NCI-H1048 (cell line): Measurements from ENCODE around the gene AK9.
"Not testable (repeated sequence)": the region's sequence is repeated elsewhere in the genome, so short reads cannot be mapped to it uniquely, and the experiment has no call there.

Source experiments
- DNase-seq: peaks from one replicate; lab custom pipeline; 2025; lab: John Stamatoyannopoulos, UW

The AK9 gene

DNA sequence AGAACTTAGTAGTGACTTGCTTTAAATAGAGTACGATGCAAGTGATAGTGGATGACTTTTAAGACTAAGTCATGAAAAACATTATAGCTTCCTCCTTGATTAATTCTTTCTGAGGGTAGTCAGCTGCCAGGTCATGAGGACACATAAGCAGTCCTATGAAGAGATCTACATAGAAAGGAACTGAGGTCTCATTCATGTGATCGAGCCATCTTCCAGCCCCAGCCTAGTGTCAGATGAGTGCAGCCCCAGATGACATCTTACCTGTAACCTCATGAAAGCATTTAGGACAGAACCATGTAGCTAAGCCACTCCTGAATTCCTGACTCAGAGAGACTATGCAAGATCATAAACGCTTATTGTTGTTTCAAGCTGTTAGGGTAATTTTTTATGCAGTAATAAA, 67.7 kb downstream of the AK9 start:
- DNase-seq: no peak

DNA sequence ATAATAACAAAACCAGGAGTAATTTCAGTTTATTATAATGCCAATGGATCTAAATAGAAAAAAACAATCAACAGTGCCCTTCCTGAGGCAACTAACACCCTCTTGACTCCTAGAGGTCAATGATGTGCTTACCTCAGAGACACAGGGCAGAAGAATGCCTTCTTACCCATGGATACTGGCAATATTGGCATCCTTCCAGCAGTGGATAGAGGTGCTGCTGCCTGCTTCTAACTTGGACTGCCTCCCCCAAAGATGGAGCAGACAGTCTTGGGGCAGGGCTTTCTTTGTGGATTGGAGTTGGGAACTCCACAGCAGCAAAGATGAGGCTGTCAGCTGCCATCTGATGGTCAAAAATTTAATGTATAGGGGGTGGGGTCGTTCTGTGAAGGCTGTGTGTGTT, 78.7 kb downstream of the AK9 start:
- no peak for DNase-seq

DNA sequence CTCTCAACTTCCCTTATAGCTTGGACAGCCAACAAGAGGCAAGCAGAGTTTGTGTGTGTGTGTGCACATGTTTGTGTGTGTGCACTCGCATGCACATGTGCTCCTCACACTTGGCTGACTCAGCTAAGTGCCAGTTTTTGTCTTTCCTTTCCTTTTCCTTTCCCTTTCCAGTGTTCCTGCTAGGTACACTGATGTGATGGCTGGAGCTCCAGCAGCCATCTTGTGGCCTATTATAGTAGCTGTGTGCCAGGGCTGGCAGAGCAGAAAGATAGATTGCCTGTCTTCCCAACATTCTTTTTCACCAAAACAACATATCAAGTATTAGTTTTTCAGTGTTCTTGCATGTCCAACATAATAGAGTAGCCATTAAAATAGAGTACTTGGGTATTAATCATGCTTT, 79.5 kb downstream of the AK9 start:
- no peak for DNase-seq

DNA sequence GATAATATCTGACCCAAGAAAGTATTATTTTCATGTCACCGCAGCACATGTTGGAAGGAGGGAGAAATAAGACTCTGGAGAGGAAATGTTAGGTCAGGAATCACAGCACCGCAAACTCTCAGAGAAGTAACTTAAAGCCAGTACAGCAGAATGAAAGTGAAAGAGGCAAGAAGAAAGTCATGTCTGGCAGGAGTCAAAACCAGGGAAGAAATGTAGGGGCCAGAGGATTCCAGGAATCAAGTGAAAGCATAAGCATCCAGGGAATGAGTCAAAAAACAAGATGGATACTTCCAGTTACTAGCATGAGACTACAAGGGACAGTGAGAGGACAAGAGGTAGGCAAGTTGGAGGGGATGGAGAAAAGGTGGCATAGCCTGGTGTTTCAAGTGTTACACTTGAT, 80.4 kb downstream of the AK9 start:
- DNase-seq: no peak

DNA sequence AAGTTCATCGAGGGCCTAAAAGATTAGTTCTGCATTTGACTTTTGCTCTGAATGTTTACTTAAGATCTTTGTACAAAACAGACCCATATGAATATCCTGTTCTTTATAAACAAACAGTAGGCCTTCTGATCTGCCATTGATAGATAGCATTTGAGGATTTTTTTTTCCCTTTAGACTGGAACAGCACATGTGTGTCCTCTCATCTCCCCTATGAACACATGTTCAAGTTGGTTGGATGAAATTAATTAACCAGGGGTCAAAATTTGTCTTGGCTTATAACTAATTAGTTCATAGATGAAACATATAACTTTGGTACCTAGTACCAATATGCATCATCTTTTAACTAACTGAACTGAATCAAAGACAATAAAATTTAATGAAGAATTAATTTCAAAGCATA, 81.3 kb downstream of the AK9 start:
- DNase-seq: no peak

DNA sequence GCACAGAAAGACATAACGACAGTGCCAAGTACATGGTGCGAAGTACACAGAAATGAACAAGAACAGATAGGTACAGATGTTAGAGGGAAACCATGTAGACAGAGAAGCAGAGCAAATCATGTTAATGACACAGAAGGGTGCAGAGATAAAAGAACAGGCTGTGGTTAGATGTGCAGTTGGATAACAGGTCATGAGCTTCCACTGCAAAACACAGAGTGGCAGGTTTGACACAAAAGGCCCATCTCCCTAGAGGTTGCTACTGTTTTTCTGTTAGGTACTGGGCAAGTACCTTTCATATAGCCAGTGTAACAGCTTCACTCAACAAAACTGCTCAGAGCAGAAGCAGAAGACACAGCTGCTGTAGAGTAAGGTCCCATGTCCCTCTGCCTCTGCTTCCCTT, 84.6 kb downstream of the AK9 start:
- DNase-seq: no peak

DNA sequence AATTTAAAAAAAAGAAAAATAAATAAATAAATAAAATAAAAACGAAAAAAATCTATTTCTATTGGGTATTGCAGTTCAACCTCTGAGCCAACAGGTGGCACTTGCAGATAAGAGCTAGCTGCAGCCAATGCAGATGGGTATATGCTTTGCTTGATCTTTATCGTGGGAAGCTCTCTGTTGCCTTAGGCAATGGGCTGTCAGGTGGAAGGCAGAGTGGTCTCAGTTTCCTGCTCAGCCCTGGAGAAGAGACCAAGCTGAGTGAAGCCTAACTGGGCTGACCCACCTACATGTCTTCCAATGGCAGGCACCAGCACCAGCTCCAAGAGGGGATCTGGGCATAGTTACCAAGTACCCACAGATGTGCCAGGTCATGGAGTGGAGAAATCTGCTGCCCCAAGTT, 95.0 kb downstream of the AK9 start:
- no peak for DNase-seq

GRCh38 chr6:109580519-109580918, 110.5 kb downstream of the AK9 start:
- no peak for DNase-seq

DNA sequence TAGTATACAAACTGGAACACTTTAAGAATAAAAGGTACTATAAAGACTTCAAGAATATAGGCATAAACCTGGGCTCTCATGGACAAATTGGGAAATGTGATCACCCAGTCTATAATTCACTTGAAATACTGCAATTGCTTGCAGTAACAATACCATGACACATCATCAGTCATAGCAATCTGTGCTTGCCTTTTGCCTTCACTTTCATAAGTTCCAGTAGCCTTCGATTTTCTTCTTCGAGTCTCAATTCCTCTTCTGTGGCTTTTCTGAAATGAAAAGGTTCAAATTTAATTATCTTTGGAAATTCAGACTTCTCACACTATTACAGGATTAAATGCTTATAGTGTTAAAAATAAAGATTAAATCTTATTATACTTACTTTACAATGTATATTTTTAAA, 111.6 kb downstream of the AK9 start:
- DNase-seq: no peak

- DNase-seq: not testable (repeated sequence)
These were observed 121.1 kb downstream of the AK9 start for GRCh38 chr6:109569901-109570300.

DNA sequence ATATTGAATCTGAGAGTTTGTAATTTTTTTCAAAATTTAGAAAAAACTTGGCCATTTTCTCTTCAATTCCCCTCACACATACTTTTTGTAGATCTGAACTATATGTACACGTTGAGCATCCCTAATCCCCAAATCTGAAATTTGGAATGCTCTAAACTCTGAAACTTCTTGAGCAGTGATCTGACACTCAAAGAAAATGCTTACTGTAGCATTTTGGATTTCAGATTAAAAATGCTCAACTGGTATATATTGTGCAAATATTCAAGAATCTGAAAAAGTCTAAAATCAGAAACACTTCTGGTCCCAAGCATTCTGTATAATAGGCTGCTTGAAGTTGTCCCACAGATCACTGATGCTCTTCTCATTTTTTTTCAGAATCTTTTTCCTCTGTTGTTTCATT, 129.2 kb downstream of the AK9 start:
- no peak for DNase-seq

- DNase-seq: no peak
These were observed 159.6 kb downstream of the AK9 start for GRCh38 chr6:109531446-109531845.

DNA sequence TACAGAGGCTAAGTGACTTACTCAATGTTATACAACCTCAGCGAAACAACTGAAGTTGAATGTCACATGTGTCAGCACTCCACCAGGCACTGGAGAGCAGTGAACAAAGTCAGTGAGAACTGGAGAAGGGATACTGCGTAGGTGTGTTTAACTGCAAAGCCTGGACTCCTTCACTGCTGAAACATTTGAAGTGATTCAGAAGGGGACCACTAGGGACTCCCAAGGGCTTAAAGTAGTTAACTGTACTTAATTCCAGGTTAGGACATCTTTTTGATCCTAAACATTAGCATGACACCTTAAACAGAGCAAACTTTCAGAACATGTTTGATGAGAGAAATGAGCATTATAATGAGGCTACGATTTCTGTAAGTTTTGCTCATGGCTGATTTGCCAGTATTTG, 163.0 kb downstream of the AK9 start:
- no peak for DNase-seq

DNA sequence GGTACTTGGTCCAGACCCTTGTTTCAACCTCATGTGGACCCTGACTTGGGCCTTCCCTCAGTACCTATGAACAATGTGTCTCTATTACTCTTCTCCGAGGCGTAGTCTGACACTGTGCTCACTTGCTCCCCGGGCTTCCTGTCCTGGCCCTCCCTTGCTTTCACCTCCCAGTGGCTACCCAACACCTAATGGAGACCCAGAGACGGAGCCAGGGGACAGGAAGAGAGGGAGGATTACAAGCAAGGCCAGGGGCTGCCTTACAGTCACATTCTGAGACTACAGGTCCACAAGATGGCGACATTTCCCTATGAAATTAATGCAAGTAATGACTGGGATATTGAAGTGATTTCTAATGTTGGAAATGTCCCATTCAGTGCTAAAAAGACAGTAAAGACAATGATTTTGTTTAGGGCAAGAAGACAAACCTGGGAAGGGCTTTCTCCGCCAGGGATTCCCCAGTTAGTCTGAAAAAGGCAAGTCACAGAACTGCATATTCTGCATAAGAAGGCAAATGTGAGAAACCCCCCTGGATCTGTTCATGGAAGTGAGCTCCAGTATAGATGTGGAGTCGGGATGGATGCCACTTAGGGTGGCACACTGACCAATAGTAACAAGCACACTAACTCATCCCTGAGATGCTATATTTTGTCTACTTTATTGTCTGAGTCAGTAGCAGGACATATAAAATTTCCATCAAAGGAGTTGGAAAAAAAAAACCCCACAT, 163.9 kb downstream of the AK9 start:
- peak; percentile 26 for DNase-seq

- no peak for DNase-seq
These were observed 166.9 kb downstream of the AK9 start for GRCh38 chr6:109524129-109524528.

- no peak for DNase-seq
These were observed 167.5 kb downstream of the AK9 start for GRCh38 chr6:109523478-109523877.

- DNase-seq: no peak
These were observed 169.9 kb downstream of the AK9 start for GRCh38 chr6:109521080-109521479.

DNA sequence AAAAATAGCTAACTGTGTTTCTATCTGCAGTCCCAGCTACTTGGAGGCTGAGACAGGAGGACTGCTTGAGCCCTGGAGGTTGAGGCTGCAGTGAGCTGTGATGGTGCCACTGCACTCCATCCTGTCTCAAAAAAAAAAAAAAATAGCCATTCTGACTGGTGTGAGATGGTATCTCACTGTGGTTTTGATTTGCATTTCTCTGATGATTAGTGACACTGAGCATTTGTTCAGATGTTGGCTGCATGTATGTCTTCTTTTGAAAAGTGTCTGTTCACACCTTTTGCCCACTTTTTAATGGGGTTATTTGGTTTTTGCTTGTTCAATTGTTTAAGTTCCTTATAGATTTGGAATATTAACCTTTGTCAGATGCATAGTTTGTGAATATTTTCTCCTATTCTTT, 171.4 kb downstream of the AK9 start:
- DNase-seq: not testable (repeated sequence)

- DNase-seq: no peak
These were observed 174.1 kb downstream of the AK9 start for GRCh38 chr6:109516929-109517328.

- DNase-seq: no peak
These were observed 175.1 kb downstream of the AK9 start for GRCh38 chr6:109515781-109516409.

DNA sequence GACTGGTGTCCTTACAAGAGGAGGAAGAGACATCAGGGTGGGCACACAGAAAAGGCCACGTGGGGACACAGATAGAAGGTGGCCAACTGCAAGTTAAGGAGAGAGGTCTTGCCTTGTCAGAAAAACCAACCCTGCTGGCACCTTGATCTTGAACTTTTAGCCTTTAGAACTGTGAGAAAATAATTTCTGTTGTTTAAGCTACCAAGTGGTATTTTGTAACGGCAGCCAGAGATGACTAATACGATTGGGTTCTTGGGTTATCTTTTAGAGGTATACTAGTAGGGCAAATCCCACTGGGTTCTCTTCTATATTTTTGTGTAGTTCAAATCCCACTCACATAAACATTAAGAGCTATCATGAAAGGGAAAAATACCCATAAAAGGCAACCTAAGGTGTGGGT, 176.1 kb downstream of the AK9 start:
- DNase-seq: no peak

DNA sequence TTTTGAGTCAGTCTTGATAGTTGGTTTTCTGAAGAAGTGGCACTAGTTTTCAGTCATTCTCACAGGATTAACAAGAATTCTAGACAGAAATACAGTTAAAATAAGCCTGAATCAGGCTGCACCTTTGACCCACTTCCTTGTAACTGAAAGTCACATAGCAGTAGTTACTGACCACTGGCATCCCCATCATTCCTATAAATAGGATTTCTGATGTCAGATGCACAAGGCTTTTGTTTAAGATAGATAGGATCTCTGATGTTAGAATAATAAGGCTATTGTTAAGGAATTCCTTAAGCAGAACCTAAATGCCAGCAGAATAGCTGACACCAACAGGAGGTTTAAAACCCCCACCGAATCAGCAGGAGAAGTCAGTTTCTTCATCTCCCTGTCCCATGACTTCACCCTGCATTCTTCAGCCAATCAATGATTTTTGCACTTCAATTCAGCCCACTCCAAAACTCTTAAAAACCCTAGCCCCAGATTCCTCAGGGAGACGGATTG, 177.4 kb downstream of the AK9 start:
- DNase-seq: no peak

- DNase-seq: no peak
These were observed 178.7 kb downstream of the AK9 start for GRCh38 chr6:109512271-109512817.

DNA sequence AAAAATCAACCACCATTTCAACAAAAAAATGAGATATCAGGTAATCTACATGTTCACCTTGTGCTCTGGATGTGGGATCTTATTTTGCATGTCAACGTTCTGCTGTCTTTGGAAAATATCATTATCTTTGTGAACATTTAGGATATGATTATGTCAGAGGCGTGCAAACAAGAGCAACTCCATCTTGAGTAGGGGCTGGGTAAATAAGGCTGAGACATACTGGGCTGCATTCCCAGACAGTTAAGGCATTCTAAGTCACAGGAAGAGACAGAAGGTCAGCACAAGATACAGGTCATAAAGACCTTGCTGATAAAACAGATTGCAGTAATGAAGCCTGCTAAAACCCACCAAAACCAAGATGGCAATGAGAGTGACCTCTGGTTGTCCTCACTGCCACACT, 179.2 kb downstream of the AK9 start:
- DNase-seq: no peak
